Activated CD4-positive, alpha-beta T cell treated with anti-CD3 and anti-CD28 coated beads, Interleukin-2, Interleukin-4, amounts not matched to agents 100 ng/mL and 50 ng/mL, durations not matched to agents 16 hours and 8 hours (primary cell): ENCODE data around the gene ADARB2.
"Not testable (repeated sequence)": the region's sequence is repeated elsewhere in the genome, so short reads cannot be mapped to it uniquely, and the experiment has no call there.

Experiments used
- DNase-seq: peaks from one replicate; pipeline ENCODE4 v3.0.0-alpha.2; 2020; ENCODE audit warnings: low spot score

ADARB2 gene

GRCh38 chr10:1229116-1229515 is 508.2 kb downstream of the ADARB2 start:
- no peak for DNase-seq

- no peak for DNase-seq
Measured at GRCh38 chr10:1228467-1228975, 508.8 kb downstream of the ADARB2 start.

- no peak for DNase-seq
Measured at GRCh38 chr10:1227510-1228402, 509.6 kb downstream of the ADARB2 start.

- not testable (repeated sequence) for DNase-seq
Measured at GRCh38 chr10:1226907-1227306, 510.4 kb downstream of the ADARB2 start.

GRCh38 chr10:1219874-1220273 is 517.5 kb downstream of the ADARB2 start:
- not testable (repeated sequence) for DNase-seq

GRCh38 chr10:1217661-1218060 is 519.7 kb downstream of the ADARB2 start:
- no peak for DNase-seq

GRCh38 chr10:1217237-1217587 is 520.1 kb downstream of the ADARB2 start:
- no peak for DNase-seq

- DNase-seq: no peak
Measured at GRCh38 chr10:1216574-1217236, 520.6 kb downstream of the ADARB2 start.

GRCh38 chr10:1215862-1216573 is 521.3 kb downstream of the ADARB2 start:
- DNase-seq: no peak

GRCh38 chr10:1214882-1215540 is 522.3 kb downstream of the ADARB2 start:
- DNase-seq: no peak

GRCh38 chr10:1214071-1214675 is 523.2 kb downstream of the ADARB2 start:
- no peak for DNase-seq

GRCh38 chr10:1213252-1214070 is 523.9 kb downstream of the ADARB2 start:
- no peak for DNase-seq

- DNase-seq: no peak
Measured at GRCh38 chr10:1212571-1213141, 524.7 kb downstream of the ADARB2 start.

- DNase-seq: no peak
Measured at GRCh38 chr10:1211844-1212570, 525.3 kb downstream of the ADARB2 start.

GRCh38 chr10:1210667-1211066 is 526.7 kb downstream of the ADARB2 start:
- no peak for DNase-seq

- no peak for DNase-seq
Measured at GRCh38 chr10:1209355-1209979, 527.9 kb downstream of the ADARB2 start.

GRCh38 chr10:1208366-1209311 is 528.7 kb downstream of the ADARB2 start:
- DNase-seq: no peak

- DNase-seq: no peak
Measured at GRCh38 chr10:1206601-1207000, 530.7 kb downstream of the ADARB2 start.
